Activated naive CD4-positive, alpha-beta T cell treated with anti-CD3 and anti-CD28 coated beads for 36 hours (primary cell): ENCODE data around the gene BAMBI. TPM values are rescaled to one million over a fixed set of nuclear protein-coding genes. Genes with fewer than 3 reads are reported as not detected.

ENCODE experiments used
- CTCF ChIA-PET: fragments of 350-600 bp; sonication (Branson Sonifier 250); formaldehyde crosslinking; loops from one replicate; lab custom pipeline; 2021; ENCODE audit warnings: antibody characterized with exemption; lab: Charles Lee
- DNase-seq: peaks from one replicate; pipeline ENCODE4 v3.0.0-alpha.2; 2020
- H3K27ac Mint-ChIP-seq: one replicate; pipeline ENCODE4 v1.8.0; 2021; ENCODE audit warnings: mild to moderate bottlenecking, mixed read lengths
- H3K27me3 Mint-ChIP-seq: one replicate; pipeline ENCODE4 v1.8.0; 2021; ENCODE audit warnings: low read depth, mixed read lengths
- H3K36me3 Mint-ChIP-seq: one replicate; pipeline ENCODE4 v1.8.0; 2021; ENCODE audit warnings: low read depth, mixed read lengths
- H3K4me1 Mint-ChIP-seq: one replicate; pipeline ENCODE4 v1.8.0; 2021; ENCODE audit warnings: low read depth, mixed read lengths
- H3K4me3 Mint-ChIP-seq: one replicate; pipeline ENCODE4 v1.8.0; 2021; ENCODE audit warnings: mild to moderate bottlenecking, moderate library complexity, mixed read lengths
- H3K9me3 Mint-ChIP-seq: one replicate; pipeline ENCODE4 v1.8.0; 2021; ENCODE audit warnings: mixed read lengths
- intact Hi-C: fragments of 100-400 bp; cut with micrococcal nuclease; formaldehyde crosslinking; loops from one replicate; pipeline ENCODE4 v1.15.1; 2023
- total RNA-seq, 2 experiments: library from RNA; stranded (reverse); gene quantifications; one replicate each; pipeline ENCODE4 v1.2.3, GENCODE V29; 2021

Gene BAMBI
- total RNA-seq, 2 experiments from 2014 or later: 0.57 to 0.59 TPM

DNA sequence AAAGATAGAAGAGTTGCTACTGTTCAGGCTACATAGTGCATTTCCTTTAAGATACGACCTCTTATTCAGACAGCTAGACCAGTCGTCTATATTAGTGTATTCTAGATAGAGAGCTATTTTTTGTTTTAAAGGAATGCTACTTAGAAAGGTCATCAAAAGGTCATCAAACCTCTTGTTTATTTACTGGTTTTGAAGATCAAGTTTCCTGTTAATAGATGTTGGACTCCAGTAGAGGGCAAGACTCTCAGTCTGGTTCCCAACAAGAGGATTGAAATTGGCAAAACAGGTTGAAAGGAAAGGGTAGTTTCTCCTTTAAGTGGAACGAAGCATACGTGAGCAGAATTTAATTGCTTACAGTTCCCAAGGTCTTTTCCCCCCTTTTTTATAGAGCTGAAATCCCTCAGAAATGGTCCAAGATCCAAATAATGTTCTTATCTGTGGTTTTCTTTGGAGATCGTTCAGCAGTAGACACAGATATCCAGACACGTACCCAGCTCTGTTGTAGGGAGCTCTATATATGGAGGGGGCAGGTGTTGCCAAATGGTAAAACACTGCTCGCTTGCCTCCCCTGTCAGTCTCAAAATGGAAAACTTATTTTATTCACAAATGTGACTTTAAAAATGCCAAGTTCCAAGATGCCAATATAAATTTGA, 37.2 kb downstream of the BAMBI start:
- CTCF ChIA-PET: interaction anchor here (0.6 kb wide), 1 partner anchor 25 kb away, joined by 3 read pairs; no protein-coding TSS in a partner anchor
- DNase-seq: no peak
- no peaks in the 10 kb centered on the region for H3K36me3 Mint-ChIP-seq
- H3K9me3 Mint-ChIP-seq: no peaks in the 10 kb centered on the region
- intact Hi-C loops: no loop called here
- H3K4me3 Mint-ChIP-seq: no peak overlapping the region
- H3K27ac Mint-ChIP-seq: no peak overlapping the region
- H3K4me1 Mint-ChIP-seq: no peaks in the 10 kb centered on the region
- peaks cover 6% of the 10 kb centered on the region for H3K27me3 Mint-ChIP-seq

DNA sequence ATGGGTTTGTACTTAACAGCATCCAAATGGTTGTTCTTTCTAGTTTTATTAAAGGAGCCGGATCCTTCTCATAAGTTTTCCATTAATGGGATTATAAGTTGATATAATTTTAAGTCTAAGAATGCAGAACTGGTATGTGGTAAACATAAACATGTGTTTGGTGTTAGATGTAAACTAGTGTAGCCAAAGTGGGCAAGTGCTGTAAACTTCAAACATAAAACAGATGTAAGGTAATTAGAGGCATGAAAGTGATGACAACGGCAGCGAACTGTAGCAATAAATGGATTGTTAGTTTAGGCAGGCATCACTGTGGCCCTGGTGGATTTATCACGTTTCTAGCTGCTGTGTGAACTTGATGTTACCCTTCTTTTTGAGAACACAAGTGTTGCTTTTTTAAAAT, 37.9 kb downstream of the BAMBI start:
- DNase-seq: no peak
- H3K9me3 Mint-ChIP-seq: no peaks in the 10 kb centered on the region
- CTCF ChIA-PET: interaction anchor here (0.6 kb wide), 1 partner anchor 589 kb away, joined by 4 read pairs; no protein-coding TSS in a partner anchor
- peaks cover 6% of the 10 kb centered on the region for H3K27me3 Mint-ChIP-seq
- no peak overlapping the region for H3K4me3 Mint-ChIP-seq
- H3K4me1 Mint-ChIP-seq: no peaks in the 10 kb centered on the region
- intact Hi-C loops: no loop called here
- no peak overlapping the region for H3K27ac Mint-ChIP-seq
- H3K36me3 Mint-ChIP-seq: no peaks in the 10 kb centered on the region

DNA sequence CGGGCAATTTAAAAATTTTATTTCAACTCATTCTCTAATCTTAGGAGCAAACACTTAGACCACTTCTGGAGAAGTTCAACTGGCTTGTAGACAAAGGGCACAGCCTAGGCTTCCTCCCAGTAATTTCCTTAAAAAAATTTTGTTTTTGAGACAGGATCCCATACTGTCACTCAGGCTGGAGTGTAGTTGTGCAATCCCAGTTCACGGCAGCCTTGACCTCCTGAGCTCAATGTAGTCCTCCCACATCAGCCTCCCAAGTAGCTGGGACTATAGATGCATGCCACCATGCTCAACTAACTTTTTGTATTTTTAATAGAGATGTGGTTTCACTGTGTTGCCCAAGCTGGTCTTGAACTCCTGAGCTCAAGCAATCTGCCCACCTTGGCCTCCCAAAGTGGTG, 38.4 kb downstream of the BAMBI start:
- no peak overlapping the region for H3K27ac Mint-ChIP-seq
- peaks cover 7% of the 10 kb centered on the region for H3K27me3 Mint-ChIP-seq
- intact Hi-C loops: no loop called here
- no peaks in the 10 kb centered on the region for H3K4me1 Mint-ChIP-seq
- DNase-seq: no peak
- H3K4me3 Mint-ChIP-seq: no peak overlapping the region
- H3K9me3 Mint-ChIP-seq: no peaks in the 10 kb centered on the region
- H3K36me3 Mint-ChIP-seq: no peaks in the 10 kb centered on the region
- CTCF ChIA-PET: interaction anchor here (0.6 kb wide), 1 partner anchor 588 kb away, joined by 4 read pairs; no protein-coding TSS in a partner anchor

DNA sequence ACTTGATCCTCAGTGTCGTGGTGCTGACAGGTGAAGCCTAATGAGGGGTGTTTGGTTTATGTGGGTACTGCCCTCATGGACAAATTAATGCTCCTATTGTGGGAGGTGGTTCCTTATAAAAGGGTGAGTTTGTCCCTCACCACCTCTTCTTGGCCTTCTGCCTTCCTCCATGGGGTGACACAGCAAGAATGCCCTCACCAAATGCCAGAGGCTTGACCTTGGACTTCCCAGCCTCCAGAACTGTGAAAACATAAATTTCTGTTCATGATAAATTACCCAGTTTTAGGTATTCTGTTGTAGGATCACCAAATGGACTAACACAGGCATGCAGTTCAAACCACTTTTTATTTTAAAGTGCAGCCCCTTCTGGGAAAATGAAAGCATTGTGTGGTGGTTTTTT, 39.4 kb downstream of the BAMBI start:
- Mint-ChIP-seq H3K27me3 (peaks cover 16% of the 10 kb centered on the region), H3K4me1 (no peaks in the 10 kb centered on the region), H3K27ac (no peak overlapping the region), H3K36me3 (no peaks in the 10 kb centered on the region), H3K4me3 (no peak overlapping the region), H3K9me3 (no peaks in the 10 kb centered on the region)
- CTCF ChIA-PET: no interaction called here
- DNase-seq: no peak
- intact Hi-C loops: no loop called here

DNA sequence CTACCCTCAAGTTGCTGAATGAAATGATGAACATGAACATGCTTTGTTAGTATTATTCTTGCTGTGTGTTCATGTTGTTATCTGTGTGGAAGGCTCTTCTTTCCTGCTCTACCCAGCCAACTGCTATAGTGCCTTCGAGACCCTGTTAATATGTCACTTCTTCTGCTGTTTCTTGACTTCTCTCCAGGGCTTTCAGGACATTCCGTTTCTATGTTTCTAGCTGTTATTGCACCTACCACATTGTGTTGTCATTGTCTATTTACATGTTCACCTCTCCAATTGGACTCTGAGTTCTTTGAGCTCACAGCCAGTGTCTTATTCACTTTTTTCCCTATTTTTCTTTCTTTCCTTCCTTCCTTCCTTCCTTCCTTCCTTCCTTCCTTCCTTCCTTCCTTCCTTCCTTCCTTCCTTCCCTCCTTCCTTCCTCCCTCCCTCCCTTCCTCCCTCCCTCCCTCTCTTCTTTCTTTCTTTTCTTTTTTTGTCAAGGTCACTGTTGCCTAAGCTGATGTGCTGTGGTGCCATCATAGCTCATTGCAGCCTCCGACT, 40.4 kb downstream of the BAMBI start:
- DNase-seq: no peak
- Mint-ChIP-seq H3K4me3 (no peak overlapping the region), H3K36me3 (no peaks in the 10 kb centered on the region), H3K27ac (no peak overlapping the region), H3K4me1 (peaks cover 5% of the 10 kb centered on the region), H3K27me3 (peaks cover 25% of the 10 kb centered on the region), H3K9me3 (no peaks in the 10 kb centered on the region)
- intact Hi-C loops: no loop called here
- CTCF ChIA-PET: interaction anchor here (0.6 kb wide), 1 partner anchor 692 kb away, joined by 3 read pairs; no protein-coding TSS in a partner anchor

DNA sequence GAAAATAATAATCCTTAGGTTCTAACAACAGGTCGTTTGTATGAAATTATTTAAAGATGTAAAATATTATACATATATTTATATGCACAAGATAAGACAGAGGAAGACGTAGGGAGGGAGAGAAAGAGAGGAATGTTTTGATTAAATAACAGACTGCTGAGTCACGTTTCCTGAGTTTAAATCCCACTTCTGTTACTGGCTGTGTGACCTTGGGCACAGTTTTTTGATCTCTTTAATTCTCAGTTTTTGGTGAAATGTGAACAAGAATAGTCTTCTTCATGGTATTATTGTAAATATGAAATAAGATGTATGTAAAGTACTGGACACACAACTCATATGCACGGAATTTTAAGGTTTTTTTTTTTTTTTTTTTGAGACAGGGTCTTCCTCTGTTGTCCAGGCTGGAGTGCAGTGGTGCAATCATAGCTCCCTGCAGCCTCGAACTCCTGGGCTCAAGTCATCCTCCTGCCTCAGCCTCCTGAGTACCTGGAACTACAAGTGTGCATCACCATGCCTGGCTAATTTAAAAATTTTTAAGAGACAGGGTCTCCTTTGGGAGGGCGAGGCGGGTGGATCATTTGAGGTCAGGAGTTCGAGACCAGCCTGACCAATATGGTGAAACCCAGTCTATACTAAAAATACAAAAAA, 42.6 kb downstream of the BAMBI start:
- CTCF ChIA-PET: interaction anchor here (0.7 to 1.3 kb wide), 2 partner anchors 9 to 91 kb away, joined by 3 read pairs; no protein-coding TSS in a partner anchor
- peaks cover 35% of the 10 kb centered on the region for H3K27me3 Mint-ChIP-seq

DNA sequence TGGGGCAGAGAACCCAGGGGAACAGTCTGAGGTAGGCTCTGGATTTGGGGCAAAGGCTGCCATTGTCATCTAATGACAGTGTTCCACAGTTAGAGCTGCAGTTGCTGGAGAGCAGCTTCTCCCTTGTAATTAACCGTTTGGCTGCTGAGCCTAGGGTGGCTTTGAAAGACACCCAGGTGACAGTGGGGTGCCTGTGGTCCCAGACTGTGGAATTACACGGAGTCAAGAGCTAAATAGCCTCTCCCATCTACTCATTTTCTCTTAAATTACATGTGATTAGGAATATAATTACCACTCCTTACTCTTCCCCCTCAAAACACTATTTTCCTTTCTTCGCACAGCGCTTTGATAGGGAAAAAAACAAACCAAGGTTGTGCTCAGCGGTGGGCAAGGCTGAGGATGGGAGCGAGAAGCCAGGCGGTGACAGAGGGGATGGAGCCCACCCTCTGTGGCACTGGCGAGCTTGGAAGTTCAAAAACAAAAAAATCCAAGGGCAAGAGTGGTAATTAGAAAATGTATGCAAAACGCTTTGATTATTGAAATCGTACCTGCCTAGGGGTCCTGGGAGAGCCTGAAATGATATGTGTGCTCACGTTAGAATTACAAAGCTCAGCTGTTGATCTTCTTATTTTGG, 44.1 kb downstream of the BAMBI start:
- H3K27ac Mint-ChIP-seq: no peak overlapping the region
- peaks cover 5% of the 10 kb centered on the region for H3K4me1 Mint-ChIP-seq
- no peaks in the 10 kb centered on the region for H3K36me3 Mint-ChIP-seq
- CTCF ChIA-PET: no interaction called here
- DNase-seq: no peak
- no peak overlapping the region for H3K4me3 Mint-ChIP-seq
- peaks cover 37% of the 10 kb centered on the region for H3K27me3 Mint-ChIP-seq
- intact Hi-C loops: no loop called here
- H3K9me3 Mint-ChIP-seq: no peaks in the 10 kb centered on the region

More for the DNA sequence above, 42.6 kb downstream of the BAMBI start:
- peaks cover 5% of the 10 kb centered on the region for H3K4me1 Mint-ChIP-seq
- no peak for DNase-seq
- no peaks in the 10 kb centered on the region for H3K9me3 Mint-ChIP-seq
- intact Hi-C loops: no loop called here
- H3K27ac Mint-ChIP-seq: no peak overlapping the region
- no peaks in the 10 kb centered on the region for H3K36me3 Mint-ChIP-seq
- no peak overlapping the region for H3K4me3 Mint-ChIP-seq

DNA sequence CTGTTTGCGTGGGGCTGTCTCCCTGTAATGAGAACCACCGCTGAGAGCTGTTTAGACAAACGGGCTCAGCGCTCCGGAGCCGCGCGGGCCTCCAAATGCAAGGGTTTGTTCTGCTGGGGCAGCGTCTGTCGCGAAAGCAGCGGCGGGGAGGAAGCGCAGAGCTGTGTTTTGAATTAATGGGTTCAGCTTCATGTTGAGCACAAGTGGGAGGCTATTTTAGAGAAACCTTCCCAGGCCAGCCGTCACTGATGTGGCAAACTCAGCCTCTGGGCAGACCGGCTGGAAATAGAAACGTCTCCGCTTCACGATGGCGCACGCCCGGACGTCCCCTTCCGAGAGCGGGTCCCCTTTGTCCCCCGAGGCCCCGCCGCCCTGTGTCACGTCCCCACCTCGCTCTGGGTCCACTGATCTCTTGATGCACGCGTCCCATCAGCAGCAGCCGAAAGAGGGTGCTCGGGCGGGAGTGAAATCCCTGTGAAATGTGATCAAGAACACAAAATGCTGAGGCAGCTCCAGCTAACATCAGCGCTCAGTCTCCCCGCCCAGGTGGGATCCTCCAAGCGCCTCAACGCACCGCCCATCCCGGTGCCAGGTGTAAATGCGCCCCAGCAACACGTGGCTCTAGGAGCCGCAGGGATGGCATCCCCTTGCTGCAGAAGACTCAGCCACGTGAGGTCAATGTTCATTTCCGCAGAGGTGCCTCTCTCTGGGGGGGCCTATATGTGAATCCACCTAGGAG, 44.9 kb downstream of the BAMBI start:
- DNase-seq: peak; percentile 6
- no peaks in the 10 kb centered on the region for H3K9me3 Mint-ChIP-seq
- intact Hi-C loops: no loop called here
- H3K4me3 Mint-ChIP-seq: peak overlapping the region; percentile 52
- peaks cover 5% of the 10 kb centered on the region for H3K4me1 Mint-ChIP-seq
- peaks cover 37% of the 10 kb centered on the region for H3K27me3 Mint-ChIP-seq
- no peak overlapping the region for H3K27ac Mint-ChIP-seq
- CTCF ChIA-PET: no interaction called here
- H3K36me3 Mint-ChIP-seq: no peaks in the 10 kb centered on the region

DNA sequence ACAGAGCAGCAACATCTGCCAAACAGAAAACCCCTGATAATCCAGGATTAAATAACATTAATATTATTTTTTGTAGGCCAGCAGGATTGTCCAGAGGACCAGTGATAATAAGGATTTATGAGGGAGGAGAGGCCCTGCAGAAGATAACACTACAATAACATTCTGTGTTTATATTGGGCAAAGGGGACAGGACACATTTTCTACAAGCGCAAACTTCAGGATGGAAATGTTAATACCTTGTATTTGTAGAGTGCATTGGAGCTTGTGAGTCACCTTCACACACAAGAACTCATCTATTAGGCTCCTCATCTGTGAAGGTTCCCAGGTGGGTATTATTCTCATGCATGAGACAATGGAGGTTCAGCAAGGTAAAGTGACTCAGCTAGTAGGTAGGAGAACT, 51.0 kb downstream of the BAMBI start:
- Mint-ChIP-seq H3K9me3 (no peaks in the 10 kb centered on the region), H3K4me1 (peaks cover 5% of the 10 kb centered on the region), H3K27me3 (peaks cover 8% of the 10 kb centered on the region), H3K27ac (no peak overlapping the region), H3K4me3 (no peak overlapping the region), H3K36me3 (no peaks in the 10 kb centered on the region)
- intact Hi-C loops: no loop called here
- CTCF ChIA-PET: no interaction called here
- no peak for DNase-seq

DNA sequence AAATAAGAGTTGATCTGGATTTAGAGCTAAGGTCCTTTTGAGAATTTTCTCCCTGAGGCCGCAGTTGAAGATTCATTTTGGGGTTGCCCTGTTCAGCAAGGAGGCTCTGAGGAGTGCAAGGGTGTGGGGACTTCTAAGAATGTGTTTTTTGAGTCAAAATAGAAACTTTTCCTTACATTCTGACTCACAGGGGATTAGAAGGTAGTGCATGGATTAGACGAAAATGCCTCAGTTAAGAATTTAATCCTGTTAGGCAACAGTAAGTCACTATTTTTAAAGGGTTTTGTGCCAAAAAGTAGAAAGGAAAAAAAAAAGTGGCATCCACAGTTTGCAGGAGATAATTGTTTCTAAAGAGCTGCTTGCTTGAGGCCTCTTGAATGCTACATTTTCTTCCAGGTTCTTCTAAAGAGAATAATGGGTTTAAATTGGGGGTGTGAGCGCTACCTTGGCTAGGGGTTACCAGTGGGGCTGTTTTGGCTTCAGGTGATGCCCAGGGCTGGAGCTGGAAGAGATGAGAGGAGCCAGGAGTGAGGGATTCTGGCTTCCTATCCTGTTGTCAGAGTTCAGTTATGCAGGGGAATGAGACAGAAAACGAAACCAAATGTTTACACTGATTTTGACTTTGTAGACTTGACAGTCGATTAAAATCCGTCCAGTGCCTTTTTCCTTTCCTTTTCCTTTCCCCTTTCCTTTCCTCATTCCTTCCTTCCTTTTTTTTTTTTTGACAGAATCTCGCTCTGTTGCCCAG, 52.9 kb downstream of the BAMBI start:
- DNase-seq: no peak
- no peak overlapping the region for H3K4me3 Mint-ChIP-seq
- peaks cover 5% of the 10 kb centered on the region for H3K4me1 Mint-ChIP-seq
- no peaks in the 10 kb centered on the region for H3K36me3 Mint-ChIP-seq
- intact Hi-C loops: no loop called here
- CTCF ChIA-PET: interaction anchor here (0.5 to 0.7 kb wide), 2 partner anchors 23 to 31 kb away, joined by 4 to 5 read pairs; no protein-coding TSS in a partner anchor
- H3K27ac Mint-ChIP-seq: no peak overlapping the region
- peaks cover 4% of the 10 kb centered on the region for H3K9me3 Mint-ChIP-seq
- H3K27me3 Mint-ChIP-seq: peaks cover 2% of the 10 kb centered on the region

DNA sequence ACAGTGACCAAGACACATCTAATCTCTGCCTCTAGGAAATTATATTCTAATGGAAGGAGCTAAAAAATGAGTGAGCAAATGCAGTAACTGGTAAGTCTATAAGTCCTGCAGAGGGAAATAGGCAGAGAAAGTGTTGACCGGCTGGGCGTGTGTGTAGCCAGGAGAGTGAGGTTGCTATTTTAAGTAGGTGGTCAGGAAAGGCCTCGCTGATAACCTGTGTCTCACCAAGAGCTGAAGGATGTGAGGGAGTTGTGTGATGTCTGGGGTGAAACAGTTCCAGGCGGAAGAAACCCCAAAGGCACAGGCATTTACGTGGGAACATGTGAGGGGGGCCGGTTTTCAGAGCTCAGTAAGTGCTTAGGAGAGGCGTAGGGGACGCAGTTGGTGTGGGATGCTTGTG, 54.8 kb downstream of the BAMBI start:
- no peak overlapping the region for H3K27ac Mint-ChIP-seq
- intact Hi-C loops: no loop called here
- CTCF ChIA-PET: no interaction called here
- H3K4me1 Mint-ChIP-seq: peaks cover 5% of the 10 kb centered on the region
- peaks cover 4% of the 10 kb centered on the region for H3K9me3 Mint-ChIP-seq
- H3K27me3 Mint-ChIP-seq: no peaks in the 10 kb centered on the region
- H3K4me3 Mint-ChIP-seq: no peak overlapping the region
- no peaks in the 10 kb centered on the region for H3K36me3 Mint-ChIP-seq
- DNase-seq: no peak
